Neural cell (in vitro differentiated cells): Measurements from ENCODE around the gene MTHFD1L.

Experiments used
- CTCF ChIP-seq: fragments of 450-650 bp; IDR thresholded peaks from 2 replicates; pipeline ENCODE4 v1.5.1; 2014; ENCODE audit warnings: antibody characterized with exemption, mild to moderate bottlenecking, moderate library complexity; ENCODE audit not compliant: poor library complexity, severe bottlenecking
- EP300 ChIP-seq: fragments of 450-650 bp; conservative IDR thresholded peaks from 2 replicates; pipeline ENCODE4 v1.6.1; 2014; ENCODE audit warnings: antibody characterized with exemption, mild to moderate bottlenecking, moderate library complexity; ENCODE audit not compliant: poor library complexity, severe bottlenecking
- EZH2 ChIP-seq: fragments of 200-600, 300-800 bp; shearing (Covaris generic), sonication (generic); IDR thresholded peaks from 2 replicates; pipeline ENCODE4 v1.6.1; 2014; ENCODE audit warnings: antibody characterized with exemption, low read length, borderline replicate concordance, mild to moderate bottlenecking; ENCODE audit not compliant: insufficient read depth, poor library complexity, severe bottlenecking
- POLR2AphosphoS5 ChIP-seq: IDR thresholded peaks from 2 replicates; pipeline ENCODE4 v1.6.1; 2012
- REST ChIP-seq: IDR thresholded peaks from 2 replicates; pipeline ENCODE4 v1.6.1; 2012; ENCODE audit warnings: borderline replicate concordance
- TAF1 ChIP-seq: IDR thresholded peaks from 2 replicates; pipeline ENCODE4 v1.6.1; 2012; ENCODE audit warnings: low read depth

- TF ChIP-seq CTCF (no peak), POLR2AphosphoS5 (no peak), EZH2 (no peak), EP300 (no peak), REST (no peak), TAF1 (no peak)
Observed at GRCh38 chr6:150846641-150847040, 18.9 kb upstream of the MTHFD1L start.
